T-helper 17 cell (primary cell): ENCODE measurements around the gene FOCAD. TPM values are rescaled to one million over a fixed set of nuclear protein-coding genes. Genes with fewer than 3 reads are reported as not detected.

Experiments
- total RNA-seq, 4 donors: library from RNA in 2 of 4; stranded (reverse) in 2 of 4; gene quantifications; one replicate each; pipeline ENCODE4 v1.2.3 and lab custom pipeline; 2022 to 2026

Gene FOCAD
- total RNA-seq, 2 donors from 2014 or later: 16.2 to 18.2 TPM

Other genes with a start within 250 kb of the FOCAD start
- 10 to 100 TPM; 37.2 to 47.1 TPM for gene MLLT3, start 61.8 kb upstream of the FOCAD start, total RNA-seq